Mesenchymal stem cell (in vitro differentiated cells and primary cell): Measurements from ENCODE around the gene POTEB3.
"Not testable (repeated sequence)": the region's sequence is repeated elsewhere in the genome, so short reads cannot be mapped to it uniquely, and the experiment has no call there.

ENCODE experiments used
- DNase-seq: peaks from one replicate; pipeline ENCODE4 v3.0.0-alpha.2; 2013
- H2AFZ ChIP-seq: one replicate; pipeline ENCODE4 v1.6.1; 2013; ENCODE audit warnings: low read depth, mild to moderate bottlenecking, control low read depth, inconsistent platforms, low read length, moderate library complexity
- H2AK5ac ChIP-seq: 2 replicates; pipeline ENCODE4 v1.6.1; 2013; ENCODE audit warnings: low read length, moderate library complexity, mild to moderate bottlenecking, inconsistent platforms; ENCODE audit not compliant: severe bottlenecking
- H2BK120ac ChIP-seq: one replicate; pipeline ENCODE4 v1.6.1; 2013; ENCODE audit warnings: low read depth, mild to moderate bottlenecking, inconsistent platforms, low read length, moderate library complexity
- H2BK12ac ChIP-seq, 2 experiments: one replicate each; pipeline ENCODE4 v1.6.1; 2013; ENCODE audit warnings: inconsistent platforms in 2 of 2, low read length in 2 of 2, mild to moderate bottlenecking in 2 of 2, moderate library complexity in 2 of 2, control low read depth in 1 of 2
- H2BK15ac ChIP-seq: one replicate; pipeline ENCODE4 v1.6.1; 2013; ENCODE audit warnings: mild to moderate bottlenecking, low read depth, inconsistent platforms; ENCODE audit not compliant: poor library complexity, severe bottlenecking
- H2BK5ac ChIP-seq: 2 replicates; pipeline ENCODE4 v1.6.1; 2013; ENCODE audit warnings: low read depth, mild to moderate bottlenecking, low read length, control low read depth, inconsistent platforms; ENCODE audit not compliant: poor library complexity, severe bottlenecking
- H3K14ac ChIP-seq, 2 experiments: one replicate each; pipeline ENCODE4 v1.6.1; 2013; ENCODE audit warnings: inconsistent platforms in 2 of 2, low read length in 2 of 2, control low read depth in 1 of 2, mild to moderate bottlenecking in 1 of 2, moderate library complexity in 1 of 2
- H3K18ac ChIP-seq, 2 experiments: one replicate each; pipeline ENCODE4 v1.6.1; 2013; ENCODE audit warnings: inconsistent platforms in 2 of 2, low read length in 2 of 2, control low read depth in 1 of 2, low read depth in 1 of 2, mild to moderate bottlenecking in 1 of 2
- H3K23ac ChIP-seq, 2 experiments: one replicate each; pipeline ENCODE4 v1.6.1; 2013; ENCODE audit warnings: inconsistent platforms in 2 of 2, low read length in 2 of 2, mild to moderate bottlenecking in 2 of 2, moderate library complexity in 2 of 2, control low read depth in 1 of 2
- H3K27ac ChIP-seq: 2 replicates; pipeline ENCODE4 v1.5.1; 2013; ENCODE audit warnings: mild to moderate bottlenecking, moderate library complexity, low read length, control low read depth, inconsistent platforms; ENCODE audit not compliant: poor library complexity, severe bottlenecking
- H3K27me3 ChIP-seq, 2 experiments: 2 replicates each; pipeline versions ENCODE4 v1.6.1 to v1.7.0; 2013; ENCODE audit warnings: low read length in 2 of 2, mild to moderate bottlenecking in 2 of 2, moderate library complexity in 2 of 2, control low read depth in 1 of 2, inconsistent platforms in 1 of 2; ENCODE audit not compliant: control insufficient read depth in 1 of 2, insufficient read depth in 1 of 2
- H3K36me3 ChIP-seq, 2 experiments: 2 replicates each; pipeline versions ENCODE4 v1.6.1 to v1.7.0; 2013; ENCODE audit warnings: low read length in 2 of 2, control low read depth in 1 of 2, inconsistent platforms in 1 of 2, low read depth in 1 of 2, mild to moderate bottlenecking in 1 of 2; ENCODE audit not compliant: insufficient read depth in 2 of 2, control insufficient read depth in 1 of 2
- H3K4ac ChIP-seq, 2 experiments: one replicate each; pipeline ENCODE4 v1.6.1; 2013; ENCODE audit warnings: inconsistent platforms in 2 of 2, low read length in 2 of 2, mild to moderate bottlenecking in 2 of 2, moderate library complexity in 2 of 2, control low read depth in 1 of 2, low read depth in 1 of 2
- H3K4me1 ChIP-seq: 2 replicates; pipeline ENCODE4 v1.6.1; 2013; ENCODE audit warnings: low read depth, low read length, control low read depth; ENCODE audit not compliant: control insufficient read depth, insufficient read depth
- H3K4me2 ChIP-seq: 2 replicates; pipeline ENCODE4 v1.6.1; 2013; ENCODE audit warnings: low read length, mild to moderate bottlenecking, inconsistent platforms; ENCODE audit not compliant: poor library complexity, severe bottlenecking
- H3K4me3 ChIP-seq, 2 experiments: 2 replicates each; pipeline versions ENCODE4 v1.5.1 to v1.7.0; 2013; ENCODE audit warnings: low read length in 2 of 2, mild to moderate bottlenecking in 2 of 2, control low read depth in 1 of 2, low read depth in 1 of 2; ENCODE audit not compliant: insufficient read depth in 1 of 2
- H3K79me1 ChIP-seq: replicated peaks from 2 replicates; pipeline ENCODE4 v1.6.1; 2013; ENCODE audit warnings: mild to moderate bottlenecking, control low read depth, low read length, inconsistent platforms; ENCODE audit not compliant: poor library complexity, severe bottlenecking
- H3K9ac ChIP-seq: 2 replicates; pipeline ENCODE4 v1.7.0; 2013; ENCODE audit warnings: mild to moderate bottlenecking, low read length, moderate library complexity
- H3K9me3 ChIP-seq: 2 replicates; pipeline ENCODE4 v1.7.0; 2013; ENCODE audit warnings: mild to moderate bottlenecking, low read length; ENCODE audit not compliant: control insufficient read depth
- H4K8ac ChIP-seq: one replicate; pipeline ENCODE4 v1.6.1; 2013; ENCODE audit warnings: inconsistent platforms, mild to moderate bottlenecking, low read length, moderate library complexity
- H4K91ac ChIP-seq: one replicate; pipeline ENCODE4 v1.6.1; 2013; ENCODE audit warnings: mild to moderate bottlenecking, low read length, inconsistent platforms
- WGBS: methylation state at CpG from one replicate; pipeline ENCODE4 v1.1.7; 2013; ENCODE audit warnings: mixed read lengths; 5-methylcytosine and 5-hydroxymethylcytosine counted together

Gene POTEB3

DNA sequence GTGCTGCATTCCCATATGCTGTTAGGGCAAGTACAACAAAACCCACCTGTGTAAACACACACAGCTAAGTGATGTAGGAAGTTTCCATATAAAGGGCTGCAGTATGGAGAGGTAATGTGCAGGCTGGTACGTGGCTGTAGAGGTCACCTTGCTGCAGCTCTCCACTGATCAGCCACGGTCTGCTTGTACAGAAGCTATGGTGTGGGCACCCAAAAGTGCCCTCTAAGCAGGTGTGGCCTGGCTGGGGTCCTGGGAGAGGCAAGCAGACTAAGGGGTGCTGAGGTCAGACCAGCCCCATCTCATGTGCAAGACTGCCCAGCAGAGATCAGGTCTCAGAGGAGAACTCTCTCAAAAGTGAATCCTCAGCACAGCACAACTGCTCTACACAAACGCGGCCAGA lies 32.9 kb downstream of the POTEB3 start:
- H3K27ac ChIP-seq, result not testable (repeated sequence)

GRCh38 chr15:21401531-21401930 lies 38.8 kb downstream of the POTEB3 start:
- H2AFZ ChIP-seq, H3K23ac ChIP-seq: not testable (repeated sequence)

More for the DNA sequence above, 32.9 kb downstream of the POTEB3 start:
- no CpG with 5 or more reads among the region's 4 CpGs for WGBS
- H2BK120ac ChIP-seq, H3K4me3 ChIP-seq, DNase-seq, H3K14ac ChIP-seq, H3K9ac ChIP-seq, H3K36me3 ChIP-seq, H2BK15ac ChIP-seq, H3K27me3 ChIP-seq, H3K18ac ChIP-seq, H2AK5ac ChIP-seq, H3K79me1 ChIP-seq, H3K23ac ChIP-seq, H4K8ac ChIP-seq, H2BK5ac ChIP-seq, H2BK12ac ChIP-seq, H3K4me1 ChIP-seq, H3K4me2 ChIP-seq, H3K9me3 ChIP-seq, H3K4ac ChIP-seq, H4K91ac ChIP-seq, H2AFZ ChIP-seq: not testable (repeated sequence)

DNA sequence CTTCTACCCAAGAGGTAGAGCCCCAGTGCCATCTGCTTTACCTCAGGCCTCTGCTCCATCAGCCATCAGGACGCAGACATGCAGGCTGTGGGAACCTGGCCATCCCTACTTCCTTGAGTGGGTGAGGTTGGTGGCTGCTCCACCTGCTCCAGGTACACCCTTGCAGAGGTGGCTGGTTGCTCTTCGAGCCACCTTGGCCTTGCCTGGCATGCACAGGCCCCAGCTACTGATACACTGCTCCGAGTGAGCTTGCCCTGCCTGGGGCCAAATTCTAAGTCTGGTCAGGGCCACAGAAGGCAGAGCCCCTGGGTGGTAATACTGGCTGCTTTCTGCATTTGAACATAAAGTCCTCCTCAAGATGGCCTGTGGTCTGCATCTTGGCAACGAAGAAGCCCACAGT lies 41.2 kb downstream of the POTEB3 start:
- H2AFZ ChIP-seq, H3K9ac ChIP-seq, H3K23ac ChIP-seq, H3K36me3 ChIP-seq, H3K27me3 ChIP-seq, H3K4me2 ChIP-seq, H3K4ac ChIP-seq, H3K4me1 ChIP-seq, H3K27ac ChIP-seq, H3K79me1 ChIP-seq, H3K9me3 ChIP-seq, H2BK120ac ChIP-seq, H2AK5ac ChIP-seq, H3K18ac ChIP-seq, H4K8ac ChIP-seq, H2BK12ac ChIP-seq, DNase-seq, H3K14ac ChIP-seq, H2BK15ac ChIP-seq, H2BK5ac ChIP-seq, H3K4me3 ChIP-seq, H4K91ac ChIP-seq: not testable (repeated sequence)
- WGBS, result no CpG with 5 or more reads among the region's 4 CpGs

More at GRCh38 chr15:21401531-21401930, 38.8 kb downstream of the POTEB3 start:
- H3K4ac ChIP-seq, H3K9me3 ChIP-seq, H2BK12ac ChIP-seq, H3K9ac ChIP-seq, DNase-seq, H3K4me2 ChIP-seq, H2BK15ac ChIP-seq, H3K79me1 ChIP-seq, H3K18ac ChIP-seq, H3K27ac ChIP-seq, H3K4me3 ChIP-seq, H2BK5ac ChIP-seq, H4K91ac ChIP-seq, H3K14ac ChIP-seq, H4K8ac ChIP-seq, H3K4me1 ChIP-seq, H2BK120ac ChIP-seq, H3K27me3 ChIP-seq, H3K36me3 ChIP-seq, H2AK5ac ChIP-seq: not testable (repeated sequence)
- WGBS, result no CpG with 5 or more reads among the region's 4 CpGs

DNA sequence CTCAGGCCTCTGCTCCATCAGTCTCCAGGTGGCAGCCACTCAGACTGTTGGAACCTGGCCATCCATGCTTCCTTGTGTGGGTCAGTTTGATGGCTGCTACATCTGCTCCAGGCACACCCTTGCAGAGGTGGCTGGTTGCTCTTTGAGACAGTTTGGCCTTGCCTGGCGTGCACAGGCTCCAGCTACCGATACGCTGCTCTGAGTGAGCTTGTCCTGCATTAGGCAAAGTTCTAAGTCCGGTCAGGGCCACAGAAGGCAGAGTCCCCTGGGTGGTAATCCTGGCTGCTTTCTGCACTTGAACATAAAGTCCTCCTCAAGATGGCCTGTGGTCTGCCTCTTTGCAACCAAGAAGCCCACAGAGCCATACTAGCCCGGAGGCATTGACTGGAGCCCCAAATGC lies 41.8 kb downstream of the POTEB3 start:
- not testable (repeated sequence) for H2AK5ac ChIP-seq, H3K4me1 ChIP-seq, H2AFZ ChIP-seq, H3K27ac ChIP-seq, H3K9ac ChIP-seq, H2BK5ac ChIP-seq, H3K23ac ChIP-seq, H3K9me3 ChIP-seq, DNase-seq, H3K4me2 ChIP-seq, H4K8ac ChIP-seq, H3K18ac ChIP-seq, H4K91ac ChIP-seq, H3K79me1 ChIP-seq, H2BK12ac ChIP-seq, H3K14ac ChIP-seq, H3K36me3 ChIP-seq, H2BK15ac ChIP-seq, H3K4ac ChIP-seq, H3K4me3 ChIP-seq, H3K27me3 ChIP-seq, H2BK120ac ChIP-seq
- WGBS, result no CpG with 5 or more reads among the region's 5 CpGs
